GM12878 (cell line): Measurements from ENCODE around the gene COL17A1.

ENCODE experiments used
- LARP7 ChIP-seq: fragments of 450-650 bp; IDR thresholded peaks from 2 replicates; pipeline ENCODE4 v1.6.1; 2017; ENCODE audit warnings: mild to moderate bottlenecking
- POLR2A ChIP-seq: IDR thresholded peaks from 2 replicates; pipeline ENCODE4 v1.6.1; 2011; ENCODE audit warnings: low read depth, mild to moderate bottlenecking, low read length
- SPI1 ChIP-seq: IDR thresholded peaks from 2 replicates; pipeline ENCODE4 v1.6.1; 2011; ENCODE audit warnings: low read depth, mild to moderate bottlenecking, low read length, moderate library complexity, borderline replicate concordance; ENCODE audit not compliant: insufficient read depth

- TF ChIP-seq LARP7 (no peak), POLR2A (no peak), SPI1 (no peak)
These were observed 19.9 kb downstream of the COL17A1 start for GRCh38 chr10:104065748-104066147.
